DOHH2 (cell line): ENCODE data around the gene EDC3.

Experiments used
- EZH2phosphoT487 ChIP-seq: fragments of 200-600 bp; sonication (generic); IDR thresholded peaks from 2 replicates; pipeline ENCODE4 v1.6.1; 2017; ENCODE audit warnings: borderline replicate concordance, mild to moderate bottlenecking, antibody characterized with exemption, low read length, moderate library complexity, mixed read lengths
- TF ChIP-seq, protein P1 (sequence below): fragments of 200-600 bp; sonication (generic); IDR thresholded peaks from one replicate; pipeline ENCODE4 v1.5.1; 2014; ENCODE audit warnings: antibody characterized with exemption, mild to moderate bottlenecking, low read depth, low read length; ENCODE audit not compliant: poor library complexity, severe bottlenecking

DNA sequence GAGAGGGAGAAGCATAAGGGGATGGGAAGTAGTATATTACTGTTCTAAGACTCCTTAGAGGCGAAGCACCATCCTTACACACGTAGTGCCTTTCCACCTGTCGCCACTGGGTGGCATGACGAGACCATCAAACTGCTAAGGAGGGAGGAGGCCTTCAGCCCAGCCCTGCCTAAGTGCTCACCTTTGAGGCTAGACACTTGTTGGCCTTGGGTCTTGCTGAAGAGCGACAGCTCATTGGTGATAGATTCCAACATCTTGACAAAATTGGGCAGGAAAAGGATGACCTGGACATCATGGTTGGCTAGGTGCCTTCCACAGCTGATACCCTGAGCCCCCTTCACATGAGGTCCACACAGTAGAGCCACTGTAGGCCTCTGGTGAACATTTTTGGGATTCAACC lies 60.6 kb downstream of the EDC3 start:
- TF ChIP-seq, protein P1, sequence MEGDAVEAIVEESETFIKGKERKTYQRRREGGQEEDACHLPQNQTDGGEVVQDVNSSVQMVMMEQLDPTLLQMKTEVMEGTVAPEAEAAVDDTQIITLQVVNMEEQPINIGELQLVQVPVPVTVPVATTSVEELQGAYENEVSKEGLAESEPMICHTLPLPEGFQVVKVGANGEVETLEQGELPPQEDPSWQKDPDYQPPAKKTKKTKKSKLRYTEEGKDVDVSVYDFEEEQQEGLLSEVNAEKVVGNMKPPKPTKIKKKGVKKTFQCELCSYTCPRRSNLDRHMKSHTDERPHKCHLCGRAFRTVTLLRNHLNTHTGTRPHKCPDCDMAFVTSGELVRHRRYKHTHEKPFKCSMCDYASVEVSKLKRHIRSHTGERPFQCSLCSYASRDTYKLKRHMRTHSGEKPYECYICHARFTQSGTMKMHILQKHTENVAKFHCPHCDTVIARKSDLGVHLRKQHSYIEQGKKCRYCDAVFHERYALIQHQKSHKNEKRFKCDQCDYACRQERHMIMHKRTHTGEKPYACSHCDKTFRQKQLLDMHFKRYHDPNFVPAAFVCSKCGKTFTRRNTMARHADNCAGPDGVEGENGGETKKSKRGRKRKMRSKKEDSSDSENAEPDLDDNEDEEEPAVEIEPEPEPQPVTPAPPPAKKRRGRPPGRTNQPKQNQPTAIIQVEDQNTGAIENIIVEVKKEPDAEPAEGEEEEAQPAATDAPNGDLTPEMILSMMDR, result peak; percentile 92
- no peak for TF ChIP-seq EZH2phosphoT487
